Nephron progenitor cell (in vitro differentiated cells): ENCODE data around the gene FBXL15.

Source experiments
- DNase-seq: peaks from one replicate; pipeline ENCODE4 v3.0.0; 2021
- H3K27ac Mint-ChIP-seq: 2 replicates; pipeline ENCODE4 v1.8.0; 2021; ENCODE audit warnings: mild to moderate bottlenecking, moderate library complexity, mixed read lengths
- H3K27me3 Mint-ChIP-seq: 2 replicates; pipeline ENCODE4 v1.8.0; 2021; ENCODE audit warnings: mild to moderate bottlenecking, low read depth, mixed read lengths; ENCODE audit not compliant: poor library complexity
- H3K36me3 Mint-ChIP-seq: 2 replicates; pipeline ENCODE4 v1.8.0; 2021; ENCODE audit warnings: low read depth, mixed read lengths
- H3K4me1 Mint-ChIP-seq: 2 replicates; pipeline ENCODE4 v1.8.0; 2021; ENCODE audit warnings: mixed read lengths
- H3K4me3 Mint-ChIP-seq: 2 replicates; pipeline ENCODE4 v1.8.0; 2021; ENCODE audit warnings: mild to moderate bottlenecking, moderate library complexity, mixed read lengths
- H3K9me3 Mint-ChIP-seq: 2 replicates; pipeline ENCODE4 v1.8.0; 2021; ENCODE audit warnings: mild to moderate bottlenecking, moderate library complexity, mixed read lengths
- TF ChIP-seq, protein P1 (sequence below): fragments of 200-600 bp; sonication (generic); IDR thresholded peaks from 2 replicates; pipeline ENCODE4 v1.5.0; 2021; ENCODE audit warnings: antibody characterized with exemption

FBXL15 gene

DNA sequence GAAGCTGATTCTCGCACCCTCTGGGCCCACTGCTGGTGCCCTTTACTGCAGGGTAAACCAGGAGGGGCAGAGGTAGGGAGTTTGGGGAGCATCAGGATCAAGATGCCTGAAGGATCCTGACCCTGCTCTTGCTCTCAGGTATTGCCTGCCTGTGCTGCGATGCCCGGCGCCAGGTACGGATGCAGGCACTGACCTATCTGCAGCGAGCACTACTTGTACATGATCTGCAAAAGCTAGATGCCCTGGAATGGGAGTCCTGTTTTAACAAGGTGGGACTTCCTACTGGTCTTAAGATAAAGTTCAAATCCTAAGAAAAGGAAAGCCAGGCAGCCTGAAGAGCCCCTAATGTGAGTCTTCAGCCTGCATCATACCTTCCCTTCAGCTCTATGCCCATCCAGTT, 41.3 kb upstream of the FBXL15 start:
- TF ChIP-seq, protein P1, sequence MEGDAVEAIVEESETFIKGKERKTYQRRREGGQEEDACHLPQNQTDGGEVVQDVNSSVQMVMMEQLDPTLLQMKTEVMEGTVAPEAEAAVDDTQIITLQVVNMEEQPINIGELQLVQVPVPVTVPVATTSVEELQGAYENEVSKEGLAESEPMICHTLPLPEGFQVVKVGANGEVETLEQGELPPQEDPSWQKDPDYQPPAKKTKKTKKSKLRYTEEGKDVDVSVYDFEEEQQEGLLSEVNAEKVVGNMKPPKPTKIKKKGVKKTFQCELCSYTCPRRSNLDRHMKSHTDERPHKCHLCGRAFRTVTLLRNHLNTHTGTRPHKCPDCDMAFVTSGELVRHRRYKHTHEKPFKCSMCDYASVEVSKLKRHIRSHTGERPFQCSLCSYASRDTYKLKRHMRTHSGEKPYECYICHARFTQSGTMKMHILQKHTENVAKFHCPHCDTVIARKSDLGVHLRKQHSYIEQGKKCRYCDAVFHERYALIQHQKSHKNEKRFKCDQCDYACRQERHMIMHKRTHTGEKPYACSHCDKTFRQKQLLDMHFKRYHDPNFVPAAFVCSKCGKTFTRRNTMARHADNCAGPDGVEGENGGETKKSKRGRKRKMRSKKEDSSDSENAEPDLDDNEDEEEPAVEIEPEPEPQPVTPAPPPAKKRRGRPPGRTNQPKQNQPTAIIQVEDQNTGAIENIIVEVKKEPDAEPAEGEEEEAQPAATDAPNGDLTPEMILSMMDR: no peak
- Mint-ChIP-seq H3K9me3 (no peaks in the 10 kb centered on the region), H3K4me3 (no peak overlapping the region), H3K4me1 (no peaks in the 10 kb centered on the region), H3K27ac (no peak overlapping the region), H3K27me3 (no peaks in the 10 kb centered on the region), H3K36me3 (peaks cover 28% of the 10 kb centered on the region)
- DNase-seq: no peak

DNA sequence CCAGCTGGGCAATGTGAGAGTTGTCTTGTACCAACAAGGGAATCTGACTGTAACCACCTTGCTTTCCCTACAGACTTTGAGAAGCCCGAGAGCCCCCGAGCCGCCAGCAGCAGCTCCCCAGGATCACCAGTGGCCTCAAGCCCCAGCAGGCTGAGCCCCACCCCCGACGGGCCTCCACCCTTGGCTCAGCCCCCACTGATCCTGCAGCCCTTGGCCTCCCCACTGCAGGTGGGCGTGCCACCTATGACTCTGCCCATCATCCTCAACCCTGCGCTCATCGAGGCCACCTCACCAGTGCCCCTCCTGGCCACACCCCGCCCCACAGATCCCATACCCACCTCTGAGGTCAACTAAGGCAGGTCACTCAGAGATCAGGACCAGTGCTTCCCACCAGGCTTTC, 38.7 kb upstream of the FBXL15 start:
- no peak for DNase-seq
- Mint-ChIP-seq H3K36me3 (peaks cover 17% of the 10 kb centered on the region), H3K4me1 (no peaks in the 10 kb centered on the region), H3K9me3 (no peaks in the 10 kb centered on the region), H3K27me3 (no peaks in the 10 kb centered on the region), H3K4me3 (no peak overlapping the region), H3K27ac (no peak overlapping the region)
- TF ChIP-seq, protein P1: no peak

DNA sequence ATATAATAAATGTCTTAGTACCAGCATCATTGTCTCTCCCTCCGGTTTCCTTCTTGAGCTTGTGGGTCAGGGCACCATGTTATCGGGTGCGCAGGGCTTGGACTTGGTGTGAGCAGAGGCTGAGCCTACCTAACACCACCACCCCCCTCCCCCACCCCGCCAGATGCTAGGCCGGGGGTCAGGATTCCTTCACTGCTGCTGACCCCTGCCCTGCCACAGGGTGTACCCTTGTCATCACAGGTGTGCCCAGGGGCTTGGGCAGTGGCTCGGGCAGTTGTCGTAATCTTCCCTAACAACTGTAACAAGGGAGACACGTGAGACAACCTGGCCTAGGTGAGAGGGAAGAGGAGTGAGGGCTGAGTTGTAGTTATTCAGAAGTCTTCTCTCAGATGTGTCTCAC, 37.8 kb upstream of the FBXL15 start:
- Mint-ChIP-seq H3K27me3 (no peaks in the 10 kb centered on the region), H3K36me3 (peaks cover 17% of the 10 kb centered on the region), H3K9me3 (no peaks in the 10 kb centered on the region), H3K27ac (no peak overlapping the region), H3K4me3 (no peak overlapping the region), H3K4me1 (no peaks in the 10 kb centered on the region)
- TF ChIP-seq, protein P1: no peak
- DNase-seq: no peak

DNA sequence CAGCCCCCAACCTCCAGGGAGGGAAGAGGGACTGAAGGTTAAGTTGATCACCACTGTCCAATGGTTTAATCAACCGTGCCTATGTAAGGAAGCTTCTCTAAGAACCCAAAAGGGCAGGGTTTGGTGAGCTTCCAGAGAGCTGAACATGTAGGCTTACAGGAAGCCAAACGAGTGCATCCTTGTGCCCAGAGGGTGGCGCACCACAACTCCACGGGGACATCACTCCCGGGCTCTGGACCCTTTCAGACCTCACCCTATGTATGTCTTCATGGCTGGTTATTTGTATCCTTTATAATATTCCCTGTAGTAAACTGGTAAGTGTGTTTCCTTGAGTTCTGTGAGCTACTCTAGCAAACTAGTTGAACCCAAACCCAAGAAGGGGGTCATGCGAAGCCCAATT, 36.6 kb upstream of the FBXL15 start:
- no peaks in the 10 kb centered on the region for H3K9me3 Mint-ChIP-seq
- TF ChIP-seq, protein P1: no peak
- H3K4me3 Mint-ChIP-seq: no peak overlapping the region
- no peaks in the 10 kb centered on the region for H3K4me1 Mint-ChIP-seq
- H3K27me3 Mint-ChIP-seq: peaks cover 8% of the 10 kb centered on the region
- H3K27ac Mint-ChIP-seq: no peak overlapping the region
- no peak for DNase-seq
- peaks cover 17% of the 10 kb centered on the region for H3K36me3 Mint-ChIP-seq

DNA sequence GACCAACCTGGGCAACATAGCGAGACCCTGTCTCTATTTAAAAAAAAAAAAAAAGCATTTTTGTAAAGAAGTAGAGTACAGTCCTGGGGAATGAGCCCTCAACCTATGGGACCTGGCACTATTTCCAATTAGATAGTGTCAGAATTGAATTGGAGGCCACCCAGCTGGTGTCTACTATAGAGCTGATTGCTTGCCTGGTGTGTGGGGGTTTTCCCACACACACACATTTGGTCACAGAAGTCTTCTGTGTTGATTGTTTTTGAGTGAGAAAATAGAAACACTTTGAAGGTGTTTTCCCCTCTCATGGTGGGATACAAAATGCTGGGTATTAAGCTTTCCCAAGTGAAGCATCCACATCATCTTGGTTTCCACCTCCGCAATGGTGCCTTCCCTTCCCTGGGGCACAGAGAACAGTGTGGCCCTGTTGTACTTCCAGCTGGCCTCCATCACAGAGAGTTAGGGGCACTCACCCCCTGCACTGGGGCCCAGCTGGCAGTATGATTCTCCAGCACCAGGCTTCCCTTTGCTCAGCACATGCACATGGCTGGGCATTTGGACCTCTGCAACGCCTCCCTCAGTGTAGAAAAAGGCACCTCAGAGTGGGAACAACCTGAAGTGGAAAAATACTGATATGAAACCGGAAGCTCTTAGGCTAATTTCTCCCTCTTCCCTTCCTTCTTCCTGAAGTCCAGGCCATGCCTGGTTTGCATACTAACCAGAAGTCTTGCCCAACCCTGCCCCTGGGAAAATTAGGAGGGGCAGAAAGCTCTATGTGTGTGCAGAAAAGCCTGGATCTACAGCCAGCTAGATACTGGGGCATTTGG, 35.8 kb upstream of the FBXL15 start:
- H3K27ac Mint-ChIP-seq: no peak overlapping the region
- no peak for DNase-seq
- peaks cover 17% of the 10 kb centered on the region for H3K36me3 Mint-ChIP-seq
- H3K27me3 Mint-ChIP-seq: peaks cover 16% of the 10 kb centered on the region
- no peaks in the 10 kb centered on the region for H3K9me3 Mint-ChIP-seq
- TF ChIP-seq, protein P1: no peak
- H3K4me1 Mint-ChIP-seq: no peaks in the 10 kb centered on the region
- no peak overlapping the region for H3K4me3 Mint-ChIP-seq

DNA sequence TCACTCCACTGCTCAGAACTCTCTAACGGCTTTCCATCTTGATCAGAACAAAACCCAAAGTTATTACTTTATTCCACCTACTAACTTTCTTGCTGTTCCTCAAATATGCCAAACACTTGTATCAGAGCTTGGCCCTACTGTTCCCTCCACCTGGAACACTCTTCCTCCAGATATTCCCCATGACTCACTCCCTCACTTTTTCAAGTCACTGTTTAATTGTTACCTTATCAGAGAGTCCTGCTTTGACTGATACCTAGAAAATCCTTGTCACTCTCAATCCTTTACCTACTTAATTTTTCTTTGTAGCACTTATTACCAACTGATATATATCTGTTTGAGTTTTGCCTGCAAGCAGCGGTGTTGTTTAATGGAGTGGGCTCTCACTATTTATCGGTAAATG, 30.7 kb upstream of the FBXL15 start:
- H3K27me3 Mint-ChIP-seq: peaks cover 58% of the 10 kb centered on the region
- H3K4me3 Mint-ChIP-seq: no peak overlapping the region
- no peak overlapping the region for H3K27ac Mint-ChIP-seq
- TF ChIP-seq, protein P1: no peak
- no peaks in the 10 kb centered on the region for H3K9me3 Mint-ChIP-seq
- no peaks in the 10 kb centered on the region for H3K36me3 Mint-ChIP-seq
- no peak for DNase-seq
- peaks cover 14% of the 10 kb centered on the region for H3K4me1 Mint-ChIP-seq
